Esophagus squamous epithelium (tissue), 4 donors: ENCODE data around the gene NNT.

Experiments
- CTCF ChIP-seq, 6 experiments: fragments of 450-650 bp in 4 of 6; fragments of 200-600 bp in 2 of 6; sonication (generic) in 2 of 6; IDR thresholded peaks; one replicate each; pipeline ENCODE4 v1.5.1; 2016 to 2019; ENCODE audit warnings: antibody characterized with exemption in 6 of 6, mild to moderate bottlenecking in 4 of 6, moderate library complexity in 4 of 6
- POLR2A ChIP-seq, 4 donors: fragments of 450-650 bp; IDR thresholded peaks; one replicate each; pipeline ENCODE4 v1.6.1; 2017; ENCODE audit warnings: antibody characterized with exemption in 4 of 4, mild to moderate bottlenecking in 4 of 4, moderate library complexity in 3 of 4

GRCh38 chr5:43581398-43581797 lies 21.6 kb upstream of the NNT start:
- no peak for TF ChIP-seq CTCF (IDR thresholded peaks at IDR 0.05)
- TF ChIP-seq POLR2A (IDR thresholded peaks at IDR 0.05): no peak
